Measurements from ENCODE around the gene GAS7. TPM values are rescaled to one million over a fixed set of nuclear protein-coding genes. Genes with fewer than 3 reads are reported as not detected.

Gene GAS7
- total and polyA plus RNA-seq, 12 donors: 3.6 to 54.9 (median 28.0) TPM

DNA sequence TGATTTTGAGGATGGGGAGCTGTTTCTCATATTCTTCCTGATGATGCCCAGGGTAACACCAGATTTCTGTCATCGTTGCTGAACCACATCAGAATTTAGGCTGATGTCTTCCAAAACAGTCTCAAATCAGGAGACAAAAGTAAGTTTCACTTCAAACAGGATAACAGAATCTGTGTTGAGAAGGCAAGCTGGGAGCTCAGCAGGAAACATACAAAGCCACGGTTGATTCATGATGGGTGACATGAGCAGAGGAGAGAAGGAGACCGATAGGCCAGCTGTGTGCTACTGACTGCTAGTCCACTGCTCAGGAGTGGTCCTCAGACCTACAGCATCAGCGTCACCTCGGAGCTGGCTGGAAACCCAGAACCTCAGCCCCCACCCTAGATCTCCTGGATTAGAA lies 230.4 kb downstream of the GAS7 start:
- intact Hi-C loops (cut with DNase I): loop anchor here in 1 of 2 donors (10.0 kb wide), 1 partner anchor 257 kb away; no protein-coding TSS in a partner anchor
- H3K4me1 ChIP-seq (replicated peaks in 1 of 2): no peaks in the 10 kb centered on the region
- no peak overlapping the region for H3K27ac ChIP-seq
- H3K4me3 ChIP-seq: no peak overlapping the region
- no peak for DNase-seq
- H3K36me3 ChIP-seq (replicated peaks in 1 of 2): no peaks in the 10 kb centered on the region
- TF ChIP-seq POLR2A (IDR thresholded peaks at IDR 0.05): no peak
- TF ChIP-seq, protein P1, sequence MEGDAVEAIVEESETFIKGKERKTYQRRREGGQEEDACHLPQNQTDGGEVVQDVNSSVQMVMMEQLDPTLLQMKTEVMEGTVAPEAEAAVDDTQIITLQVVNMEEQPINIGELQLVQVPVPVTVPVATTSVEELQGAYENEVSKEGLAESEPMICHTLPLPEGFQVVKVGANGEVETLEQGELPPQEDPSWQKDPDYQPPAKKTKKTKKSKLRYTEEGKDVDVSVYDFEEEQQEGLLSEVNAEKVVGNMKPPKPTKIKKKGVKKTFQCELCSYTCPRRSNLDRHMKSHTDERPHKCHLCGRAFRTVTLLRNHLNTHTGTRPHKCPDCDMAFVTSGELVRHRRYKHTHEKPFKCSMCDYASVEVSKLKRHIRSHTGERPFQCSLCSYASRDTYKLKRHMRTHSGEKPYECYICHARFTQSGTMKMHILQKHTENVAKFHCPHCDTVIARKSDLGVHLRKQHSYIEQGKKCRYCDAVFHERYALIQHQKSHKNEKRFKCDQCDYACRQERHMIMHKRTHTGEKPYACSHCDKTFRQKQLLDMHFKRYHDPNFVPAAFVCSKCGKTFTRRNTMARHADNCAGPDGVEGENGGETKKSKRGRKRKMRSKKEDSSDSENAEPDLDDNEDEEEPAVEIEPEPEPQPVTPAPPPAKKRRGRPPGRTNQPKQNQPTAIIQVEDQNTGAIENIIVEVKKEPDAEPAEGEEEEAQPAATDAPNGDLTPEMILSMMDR (IDR thresholded peaks at IDR 0.05): no peak
- H3K9me3 ChIP-seq (replicated peaks in 1 of 3): no peaks in the 10 kb centered on the region
- H3K27me3 ChIP-seq: no peaks in the 10 kb centered on the region
- WGBS, 4 donors: 61 to 73% (median 66%) methylated on average over 5 of the region's 5 CpGs

DNA sequence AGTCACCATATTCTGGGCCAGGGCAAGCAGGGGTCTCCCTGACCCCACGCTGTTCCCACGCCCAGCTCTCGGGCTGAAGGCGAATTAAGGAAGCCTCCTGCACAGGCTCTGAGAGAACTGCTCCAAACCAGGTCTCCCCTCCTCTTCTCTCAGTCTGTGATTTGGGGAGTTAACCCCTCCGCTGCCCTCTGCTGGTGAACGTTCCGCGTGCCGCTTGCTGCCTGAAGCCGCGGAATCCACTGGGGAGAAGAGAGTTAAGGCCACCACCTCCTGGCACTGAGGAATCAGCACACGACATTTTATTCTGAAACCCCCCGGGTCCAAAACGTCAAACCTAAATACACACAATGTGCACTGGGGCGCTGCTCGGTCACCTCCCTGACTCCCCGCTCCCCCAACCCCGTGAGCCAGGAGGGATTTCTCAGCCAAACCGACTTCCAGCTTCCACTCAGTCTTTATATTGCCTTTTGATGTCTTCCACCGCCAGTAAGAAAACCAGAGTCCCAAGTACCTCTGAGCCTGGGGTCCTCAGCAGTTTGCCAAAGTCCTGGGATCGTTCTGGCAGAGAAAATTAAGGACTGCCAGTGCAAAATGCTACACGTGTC lies 238.9 kb downstream of the GAS7 start:
- H3K27me3 ChIP-seq: no peaks in the 10 kb centered on the region
- no peaks in the 10 kb centered on the region for H3K4me1 ChIP-seq (replicated peaks in 1 of 2)
- H3K4me3 ChIP-seq: no peak overlapping the region
- intact Hi-C loops (cut with DNase I): no loop called here
- peak in 3 of 7 donors; percentile 24 to 74 (median 27) for DNase-seq
- H3K9me3 ChIP-seq (replicated peaks in 1 of 3): no peaks in the 10 kb centered on the region
- no peak overlapping the region for H3K27ac ChIP-seq
- no peaks in the 10 kb centered on the region for H3K36me3 ChIP-seq (replicated peaks in 1 of 2)
- TF ChIP-seq, protein P1 (IDR thresholded peaks at IDR 0.05): peak in 4 of 6 experiments; percentile 17 to 36 (median 28)
- TF ChIP-seq POLR2A (IDR thresholded peaks at IDR 0.05): no peak
- WGBS, 4 donors: 13 to 18% (median 15%) methylated on average over 14 to 22 of the region's 22 CpGs

DNA sequence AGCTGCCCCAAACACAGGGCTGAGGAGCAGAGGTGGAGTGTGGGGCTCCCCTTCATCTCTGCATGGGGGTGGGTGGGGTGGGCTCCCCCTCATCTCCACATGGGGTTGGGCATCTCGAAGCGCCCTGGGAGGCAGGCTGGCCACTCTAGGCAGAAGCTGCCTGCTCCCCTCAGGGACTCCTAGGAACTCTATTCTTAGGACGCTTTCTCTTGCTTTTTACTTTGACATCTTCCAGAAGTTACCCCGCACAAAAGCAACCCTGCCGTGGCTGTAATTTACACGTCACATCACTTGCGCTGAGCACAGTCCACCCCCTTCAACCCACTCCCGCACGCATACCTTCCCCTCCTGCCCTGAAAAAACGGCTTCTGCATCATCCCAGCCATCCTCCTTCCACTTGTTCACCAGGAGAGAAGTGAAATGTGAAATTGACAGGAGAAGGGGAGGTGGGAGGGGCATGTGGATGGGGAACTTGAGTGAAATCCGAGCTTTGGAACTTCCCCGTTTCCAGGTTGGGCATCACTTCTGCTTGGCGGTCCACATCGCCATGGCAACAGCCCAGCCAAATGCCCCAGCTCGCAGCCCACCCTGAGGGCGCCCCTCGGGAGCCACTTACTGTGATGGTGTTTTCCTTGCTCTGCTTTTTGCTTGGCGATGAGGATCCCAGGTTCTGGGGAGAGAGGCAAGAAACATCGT lies 239.7 kb downstream of the GAS7 start:
- peak in 1 of 7 donors; percentile 7 for DNase-seq
- WGBS, 4 donors: 29 to 45% (median 34%) methylated on average over 19 of the region's 19 CpGs
- Histone ChIP-seq H3K36me3 (replicated peaks in 1 of 2) (no peaks in the 10 kb centered on the region), H3K27ac (no peak overlapping the region), H3K9me3 (replicated peaks in 1 of 3) (no peaks in the 10 kb centered on the region), H3K4me1 (replicated peaks in 1 of 2) (no peaks in the 10 kb centered on the region), H3K27me3 (no peaks in the 10 kb centered on the region), H3K4me3 (no peak overlapping the region)
- TF ChIP-seq, protein P1 (IDR thresholded peaks at IDR 0.05): no peak
- no peak for TF ChIP-seq POLR2A (IDR thresholded peaks at IDR 0.05)
- intact Hi-C loops (cut with DNase I): no loop called here

DNA sequence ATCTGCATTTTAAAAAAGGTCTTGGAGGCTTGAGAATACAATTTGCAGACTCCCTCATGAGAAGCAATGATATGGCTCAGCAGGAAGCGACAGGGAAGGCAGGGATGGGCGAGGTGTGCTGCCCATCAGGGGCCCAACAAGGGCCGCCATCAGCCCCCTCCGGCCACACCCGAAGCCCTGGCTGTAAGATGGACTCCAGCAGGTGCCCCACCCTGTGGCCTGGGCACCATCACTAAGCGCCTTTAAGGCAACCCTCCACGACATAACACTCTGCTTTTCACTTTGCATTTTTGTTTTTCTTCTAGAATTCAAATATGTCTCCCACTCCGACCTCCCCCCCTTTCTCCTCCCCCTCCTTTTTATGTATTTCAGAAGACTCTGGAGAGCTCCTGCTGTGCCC lies 241.2 kb downstream of the GAS7 start:
- DNase-seq: no peak
- no peaks in the 10 kb centered on the region for H3K27me3 ChIP-seq
- no peak overlapping the region for H3K4me3 ChIP-seq
- intact Hi-C loops (cut with DNase I): no loop called here
- H3K27ac ChIP-seq: no peak overlapping the region
- WGBS, 4 donors: 73 to 76% (median 73%) methylated on average over 7 to 8 of the region's 8 CpGs
- no peaks in the 10 kb centered on the region for H3K36me3 ChIP-seq (replicated peaks in 1 of 2)
- H3K4me1 ChIP-seq (replicated peaks in 1 of 2): no peaks in the 10 kb centered on the region
- H3K9me3 ChIP-seq (replicated peaks in 1 of 3): no peaks in the 10 kb centered on the region
- no peak for TF ChIP-seq POLR2A (IDR thresholded peaks at IDR 0.05)
- TF ChIP-seq, protein P1 (IDR thresholded peaks at IDR 0.05): no peak
